KG1 (cell line): ENCODE data around the gene TMEM181.
A peak's percentile ranks its signal among the peaks of the same experiment; 100 is the strongest.
"Not testable (repeated sequence)": the region's sequence is repeated elsewhere in the genome, so short reads cannot be mapped to it uniquely, and the experiment has no call there.

Experiments
- DNase-seq: peaks from one replicate; lab custom pipeline; 2025; lab: John Stamatoyannopoulos, UW

TMEM181 gene, protein sequence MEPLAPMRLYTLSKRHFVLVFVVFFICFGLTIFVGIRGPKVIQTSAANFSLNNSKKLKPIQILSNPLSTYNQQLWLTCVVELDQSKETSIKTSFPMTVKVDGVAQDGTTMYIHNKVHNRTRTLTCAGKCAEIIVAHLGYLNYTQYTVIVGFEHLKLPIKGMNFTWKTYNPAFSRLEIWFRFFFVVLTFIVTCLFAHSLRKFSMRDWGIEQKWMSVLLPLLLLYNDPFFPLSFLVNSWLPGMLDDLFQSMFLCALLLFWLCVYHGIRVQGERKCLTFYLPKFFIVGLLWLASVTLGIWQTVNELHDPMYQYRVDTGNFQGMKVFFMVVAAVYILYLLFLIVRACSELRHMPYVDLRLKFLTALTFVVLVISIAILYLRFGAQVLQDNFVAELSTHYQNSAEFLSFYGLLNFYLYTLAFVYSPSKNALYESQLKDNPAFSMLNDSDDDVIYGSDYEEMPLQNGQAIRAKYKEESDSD

DNA sequence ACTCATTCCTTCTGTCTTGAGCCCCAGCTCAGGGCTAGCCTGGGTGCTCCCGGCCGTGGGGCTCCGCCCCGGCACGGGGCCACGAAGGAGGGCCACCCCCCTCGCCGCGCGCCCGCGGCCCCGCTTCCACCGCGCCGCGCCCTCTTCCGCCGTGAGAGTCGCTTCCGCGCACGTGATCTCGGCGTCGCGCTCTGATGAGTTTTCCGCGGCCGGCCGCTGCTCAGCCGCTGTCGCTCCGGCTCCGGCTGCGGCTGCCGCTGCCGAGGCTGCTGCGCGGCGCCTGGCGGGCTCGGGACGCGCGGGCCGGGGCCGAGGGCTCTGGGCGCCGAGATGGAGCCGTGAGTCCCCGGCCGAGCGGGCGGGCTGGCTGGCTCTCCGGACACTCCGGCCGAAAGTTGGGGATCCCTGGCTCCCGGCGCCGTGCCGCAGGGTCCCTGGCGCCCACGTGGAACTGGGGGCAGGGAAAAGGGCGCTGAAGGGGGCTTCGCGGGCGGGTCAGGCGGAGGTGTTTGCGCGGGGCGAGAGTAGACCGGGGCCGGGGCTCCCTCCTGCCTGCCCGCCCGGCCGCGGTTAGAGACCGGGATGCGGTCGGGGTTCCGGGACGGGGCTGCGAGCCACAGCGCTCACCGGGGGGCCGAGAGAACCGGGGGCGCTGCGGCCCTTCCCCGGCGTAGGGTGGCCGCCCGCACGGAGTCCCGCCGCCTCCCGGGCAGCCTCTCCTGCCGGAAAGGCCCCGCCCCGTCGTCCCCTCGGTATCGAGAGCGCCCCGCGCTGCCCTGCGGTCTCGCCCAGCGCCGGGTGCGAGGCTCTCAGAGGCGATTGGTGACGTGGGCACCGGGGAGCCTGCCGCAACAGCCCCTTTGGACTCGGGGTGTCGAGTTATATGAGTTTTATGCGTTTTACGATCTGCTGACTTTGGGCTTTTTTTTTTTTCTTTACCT lies at the start of gene TMEM181:
TSS of gene TMEM181 (plus strand) at position 197 of the 941 bp plus-strand sequence. CDS start at position 331, 134 bp downstream.
- DNase-seq, result peak; percentile 43

DNA sequence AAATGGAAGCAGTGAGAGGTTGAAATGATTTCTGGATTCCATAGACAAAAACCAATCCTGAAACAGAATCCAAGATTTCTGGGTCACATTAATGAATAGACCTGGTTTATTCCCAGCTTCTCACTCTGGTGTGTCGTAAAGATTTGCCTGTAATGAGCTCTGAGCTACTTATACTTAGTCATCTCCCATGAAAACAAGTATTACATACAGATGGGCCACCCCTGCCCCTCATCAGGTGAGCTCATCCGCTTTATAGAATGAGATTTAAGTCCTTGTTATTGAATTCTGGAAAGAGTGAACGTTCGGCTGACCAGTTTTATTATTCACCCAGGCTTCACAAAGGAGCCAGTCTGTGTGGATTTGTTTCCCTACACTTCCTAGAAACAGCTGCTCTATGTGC lies 47.1 kb upstream of the TMEM181 start:
- DNase-seq, result no peak

DNA sequence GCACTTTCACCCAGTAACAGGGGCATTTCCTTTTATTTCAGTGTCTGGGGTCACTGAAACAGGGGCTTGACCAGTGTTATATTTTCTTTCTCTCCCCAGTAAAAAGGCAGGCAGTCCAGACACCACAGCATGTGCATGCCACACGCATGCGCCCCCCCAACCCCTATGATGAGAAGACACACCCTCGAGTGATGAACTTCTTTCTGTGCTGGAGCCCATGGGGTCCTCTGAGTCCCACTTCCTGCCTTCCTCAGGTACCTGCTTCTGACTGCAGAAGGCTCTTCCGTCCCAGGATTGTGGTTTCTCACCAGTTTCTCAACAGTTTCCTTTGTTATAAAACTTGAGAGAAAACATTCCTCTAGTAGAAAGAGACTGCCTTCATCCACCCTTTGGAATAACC lies 45.7 kb upstream of the TMEM181 start:
- DNase-seq, result no peak

DNA sequence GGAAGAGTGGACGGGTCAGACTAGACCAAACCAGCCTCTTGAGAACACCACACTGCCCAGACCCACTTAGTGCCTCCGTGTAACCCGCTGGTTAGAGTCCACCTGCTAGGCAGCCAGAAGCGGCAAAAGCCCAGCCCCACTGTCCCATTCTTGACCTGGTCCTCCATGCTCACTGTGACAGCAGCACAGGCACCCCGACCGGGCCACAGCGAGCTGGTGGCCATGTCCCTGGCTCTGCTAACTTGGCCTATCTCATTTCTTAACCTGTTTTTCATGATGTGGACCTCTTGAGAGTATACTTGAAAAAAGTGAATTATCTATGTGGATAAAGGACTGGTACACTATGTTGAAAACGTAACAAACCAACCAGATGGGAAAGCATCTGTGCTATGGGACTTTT lies 44.9 kb upstream of the TMEM181 start:
- no peak for DNase-seq

DNA sequence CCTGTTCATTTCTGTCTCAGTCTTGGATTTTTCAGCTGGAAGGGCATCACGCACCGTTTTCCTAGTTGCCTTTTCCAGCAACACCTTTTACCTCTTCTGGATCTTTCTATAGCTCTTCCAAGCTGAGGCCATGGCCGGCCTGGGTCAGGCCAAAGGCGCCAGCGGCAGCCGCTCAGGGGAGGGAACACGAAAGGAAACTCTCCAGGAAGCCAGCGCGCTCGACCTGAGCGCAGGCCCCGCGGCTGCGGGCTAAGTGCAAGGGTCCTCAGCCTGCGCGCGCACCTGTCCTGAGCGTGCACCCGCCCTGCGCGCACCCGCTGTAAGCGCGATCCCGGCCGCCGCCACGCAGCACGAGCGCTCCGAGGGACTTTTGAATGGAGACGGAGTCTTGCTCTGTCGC lies 43.8 kb upstream of the TMEM181 start:
- no peak for DNase-seq

DNA sequence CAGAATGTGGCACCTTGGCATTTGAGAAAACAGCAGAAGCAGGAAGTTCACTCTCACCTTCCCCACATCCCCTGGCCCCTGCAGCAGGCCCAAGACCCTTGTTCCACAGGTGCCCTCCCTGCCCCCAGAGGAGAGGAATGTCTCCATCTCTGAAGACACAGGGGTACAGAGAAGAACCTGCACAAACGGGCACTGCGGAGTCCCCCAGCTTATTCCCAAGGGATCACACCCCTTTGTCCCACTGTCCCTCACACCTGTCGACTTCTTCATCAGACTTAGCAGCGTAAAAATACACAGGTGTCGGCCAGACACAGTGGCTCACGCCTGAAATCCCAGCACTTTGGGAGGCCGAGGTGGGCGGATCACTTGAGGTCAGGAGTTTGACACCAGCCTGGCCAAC lies 42.9 kb upstream of the TMEM181 start:
- no peak for DNase-seq

DNA sequence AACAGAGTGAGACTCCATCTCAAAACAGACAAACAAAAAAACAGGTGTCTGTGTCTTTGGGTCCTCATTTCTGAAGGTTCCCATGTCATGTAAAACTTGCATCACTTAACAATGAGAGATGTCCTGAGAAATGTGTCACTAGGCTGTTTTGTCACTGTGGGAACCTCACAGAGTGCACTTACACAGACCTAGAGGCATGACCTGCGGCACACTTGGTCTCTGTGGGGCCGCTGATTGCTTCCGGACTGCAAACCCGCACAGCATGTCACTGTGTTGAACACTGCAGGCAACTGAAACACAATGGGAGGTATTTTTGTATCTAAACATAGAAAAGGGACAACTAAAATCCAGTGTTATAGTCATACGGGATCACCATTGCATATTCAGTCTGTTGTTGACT lies 42.3 kb upstream of the TMEM181 start:
- no peak for DNase-seq

DNA sequence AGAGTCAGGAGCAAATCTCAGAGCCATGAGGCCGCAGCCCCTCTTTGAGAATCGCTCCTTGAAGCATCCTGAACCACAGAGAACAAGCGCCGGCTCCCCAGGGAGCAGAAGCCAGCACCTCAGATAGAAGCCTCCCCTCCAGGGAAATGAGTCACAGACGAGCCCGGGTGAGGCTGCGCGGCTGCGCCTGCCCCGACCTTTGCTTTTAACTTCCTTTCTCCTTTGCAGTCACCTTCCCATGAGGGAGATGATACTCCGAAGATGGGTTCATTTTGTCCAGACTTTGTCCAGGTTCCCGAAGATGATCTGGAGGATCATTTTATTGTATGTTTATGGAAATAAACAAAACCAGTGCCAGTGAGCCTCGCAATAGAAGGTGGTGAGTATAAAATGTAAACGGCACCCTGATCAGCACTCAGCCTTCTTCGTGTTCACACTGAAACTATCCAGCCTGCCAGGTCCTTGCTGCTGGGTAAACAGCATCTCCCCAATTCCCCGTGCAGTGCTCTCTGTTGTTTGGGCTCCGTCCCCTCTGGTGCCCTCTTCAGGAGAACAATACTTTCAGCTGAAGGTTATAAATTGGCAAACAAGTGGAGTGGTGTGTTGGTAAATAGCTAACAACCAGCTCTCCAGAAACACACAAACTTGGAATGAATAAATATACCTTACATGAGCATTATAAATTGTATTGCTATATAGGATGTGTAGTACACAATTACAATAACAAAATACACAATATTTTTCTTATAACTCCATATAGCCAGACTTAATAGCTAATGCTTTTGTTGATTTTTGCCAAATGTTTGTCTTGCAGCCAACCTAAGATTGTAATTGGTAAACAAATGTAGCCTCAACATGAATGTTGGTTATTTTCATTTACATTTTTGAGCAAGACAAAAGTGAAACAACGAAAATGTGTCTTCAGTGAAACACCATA lies 41.4 kb upstream of the TMEM181 start:
- no peak for DNase-seq

DNA sequence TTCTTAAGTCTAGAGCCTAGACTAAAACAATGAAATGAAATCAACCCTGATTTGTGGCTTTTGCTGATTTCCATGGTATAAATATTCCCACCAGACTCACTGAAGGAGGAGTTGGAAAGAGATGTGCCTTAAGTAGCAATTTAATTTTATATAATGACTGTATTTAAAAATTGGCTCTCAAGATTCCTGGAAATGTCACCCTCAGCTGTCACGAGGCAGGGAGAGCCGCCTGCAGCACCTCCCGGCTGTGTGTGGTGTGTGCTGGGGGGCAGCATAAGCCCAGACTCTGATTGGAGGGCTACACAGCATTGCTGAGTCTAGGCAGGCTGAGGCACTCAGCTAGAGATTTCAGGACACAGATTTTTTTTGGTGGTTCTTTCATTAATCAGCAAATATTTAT lies 40.6 kb upstream of the TMEM181 start:
- no peak for DNase-seq

DNA sequence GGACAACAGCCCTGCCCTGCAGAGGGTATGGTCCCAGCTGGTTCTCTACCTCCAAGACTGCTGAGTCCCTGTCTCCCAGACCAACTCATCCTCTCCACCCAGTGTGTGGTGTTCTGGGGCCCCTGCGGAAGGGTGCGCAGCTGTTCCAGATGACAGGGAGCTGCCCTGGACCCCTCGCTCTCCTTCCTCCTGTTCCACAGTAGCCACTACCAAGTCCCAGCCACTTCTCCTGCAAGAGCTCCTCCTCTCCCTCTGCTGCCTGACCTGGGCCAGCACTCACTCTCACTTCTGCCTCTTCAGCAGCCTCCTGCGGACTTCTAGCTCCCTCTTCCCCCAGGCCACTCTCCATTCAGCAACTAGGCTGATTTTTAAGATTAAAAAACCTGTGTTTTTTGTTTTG lies 40.1 kb upstream of the TMEM181 start:
- DNase-seq, result no peak

DNA sequence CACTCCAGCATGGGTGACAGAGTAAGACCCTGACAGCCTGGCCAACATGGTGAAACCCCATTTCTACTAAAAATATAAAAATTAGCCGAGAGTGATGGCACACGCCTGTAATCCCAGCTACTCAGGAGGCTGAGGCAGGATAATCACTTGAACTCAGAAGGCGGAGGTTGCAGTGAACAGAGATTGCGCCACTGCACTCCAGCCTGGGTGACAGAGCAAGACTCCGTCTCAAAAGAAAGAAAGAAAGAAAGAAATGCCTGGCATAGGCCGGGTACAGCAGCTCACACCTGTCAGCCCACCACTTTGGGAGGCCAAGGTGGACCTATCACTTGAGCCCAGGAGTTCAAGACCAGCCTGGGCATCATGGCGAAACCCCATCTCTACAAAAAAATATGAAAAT lies 38.9 kb upstream of the TMEM181 start:
- DNase-seq, result not testable (repeated sequence)

DNA sequence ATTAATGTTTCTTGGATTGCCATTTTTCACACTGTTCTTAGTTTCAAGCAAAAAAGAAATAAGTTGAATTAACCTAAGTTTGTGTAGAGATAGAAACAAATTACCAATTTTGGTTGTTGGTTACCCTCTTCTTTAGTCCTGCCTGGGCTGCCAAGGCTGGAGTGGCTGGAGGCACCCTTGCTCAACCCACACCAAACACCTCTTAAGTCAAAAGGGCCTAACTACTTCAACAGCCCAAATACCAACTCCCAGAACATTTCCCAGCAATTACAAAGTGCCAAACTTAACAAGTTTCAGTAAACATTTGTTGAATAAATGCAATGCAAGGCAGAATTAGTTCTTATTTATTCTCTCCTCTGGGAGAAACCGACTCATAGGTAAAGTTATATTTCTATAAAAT lies 38.1 kb upstream of the TMEM181 start:
- DNase-seq, result no peak

DNA sequence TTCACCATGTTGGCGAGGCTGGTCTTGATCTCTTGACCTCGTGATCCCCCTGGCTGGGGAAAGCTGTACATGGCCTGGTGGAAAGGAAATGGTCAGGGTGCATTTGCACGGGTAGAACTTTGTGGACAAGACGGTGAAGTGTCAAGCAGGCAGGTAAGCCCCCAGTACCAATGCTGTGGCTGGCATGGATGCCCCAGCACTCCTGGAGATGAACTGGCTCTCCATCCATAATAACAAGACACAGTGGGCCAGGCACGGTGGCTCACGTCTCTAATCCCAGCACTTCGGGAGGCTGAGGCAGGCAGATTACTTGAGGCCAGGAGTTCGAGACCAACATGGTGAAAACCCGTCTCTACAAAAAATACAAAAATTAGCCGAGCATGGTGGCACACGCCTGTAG lies 37.3 kb upstream of the TMEM181 start:
- DNase-seq, result no peak

DNA sequence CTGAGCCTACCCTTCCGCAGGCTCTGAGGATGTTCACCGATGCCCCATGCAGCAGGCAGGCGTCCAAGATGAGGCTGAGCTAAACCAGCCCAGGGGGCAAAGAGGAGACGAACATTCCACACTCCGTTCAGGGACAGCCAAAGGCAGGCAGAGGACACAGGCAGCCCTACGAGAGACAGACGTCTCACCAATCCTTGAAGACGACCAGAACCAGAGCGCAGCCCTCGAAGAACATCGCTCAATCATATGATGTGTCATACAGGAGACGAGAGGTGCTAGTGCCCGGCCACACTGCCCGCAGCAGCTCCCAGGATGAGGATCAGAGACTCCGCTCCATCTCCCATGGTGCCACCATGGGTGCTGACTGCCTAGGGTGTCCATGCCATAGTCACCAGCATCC lies 35.6 kb upstream of the TMEM181 start:
- DNase-seq, result no peak

DNA sequence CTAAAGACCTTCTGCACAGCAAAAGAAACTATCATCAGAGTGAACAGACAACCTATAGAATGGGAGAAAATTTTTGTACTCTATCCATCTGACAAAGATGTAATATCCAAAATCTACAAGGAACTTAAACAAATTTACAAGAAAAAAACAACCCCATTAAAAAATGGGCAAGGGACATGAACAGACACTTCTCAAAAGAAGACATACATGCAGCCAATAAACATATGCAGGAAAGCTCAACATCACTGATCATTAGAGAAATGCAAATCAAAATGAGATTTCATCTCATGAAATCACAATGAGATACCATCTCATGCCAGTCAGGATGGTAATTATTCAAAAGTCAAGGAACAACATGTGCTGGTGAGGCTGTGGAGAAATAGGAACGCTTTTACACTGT lies 32.0 kb upstream of the TMEM181 start:
- DNase-seq, result not testable (repeated sequence)

DNA sequence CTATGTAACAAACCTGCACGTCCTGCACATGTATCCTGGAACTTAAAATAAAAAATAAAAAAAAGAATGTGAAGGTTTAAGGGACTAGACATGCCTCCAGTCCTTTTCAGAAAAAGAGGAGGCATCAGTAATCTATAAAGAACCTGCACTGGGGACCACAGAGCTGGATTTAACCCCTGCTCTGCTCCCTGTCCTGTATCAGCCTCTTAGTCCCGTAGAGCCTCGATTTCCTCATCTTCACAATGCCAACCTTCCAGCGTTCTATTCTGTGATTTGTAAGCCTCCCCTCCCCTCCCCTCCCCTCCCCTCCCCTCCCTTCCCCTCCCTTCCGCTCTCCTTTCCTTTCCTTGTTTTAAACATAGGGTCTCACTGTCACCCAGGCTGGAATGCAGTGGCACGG lies 31.1 kb upstream of the TMEM181 start:
- no peak for DNase-seq

DNA sequence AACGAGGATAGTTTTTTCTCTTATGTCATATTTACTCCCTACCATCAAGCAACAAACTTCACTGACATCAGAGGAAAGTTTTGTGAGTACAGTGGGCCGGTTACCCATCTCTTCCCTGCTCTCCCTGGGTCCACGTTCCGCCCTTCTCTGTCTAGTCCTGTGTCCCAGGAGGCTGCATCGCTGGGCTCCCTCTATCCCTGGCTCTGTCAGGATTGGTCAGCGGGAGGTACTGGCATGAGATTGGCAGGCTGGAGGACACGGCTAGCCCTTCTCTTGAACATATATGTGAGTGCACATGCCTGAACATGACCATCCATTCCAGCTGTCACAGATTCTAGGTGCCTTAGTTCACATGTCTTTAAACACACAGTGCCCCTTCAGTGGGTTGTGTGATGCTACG lies 30.3 kb upstream of the TMEM181 start:
- no peak for DNase-seq

DNA sequence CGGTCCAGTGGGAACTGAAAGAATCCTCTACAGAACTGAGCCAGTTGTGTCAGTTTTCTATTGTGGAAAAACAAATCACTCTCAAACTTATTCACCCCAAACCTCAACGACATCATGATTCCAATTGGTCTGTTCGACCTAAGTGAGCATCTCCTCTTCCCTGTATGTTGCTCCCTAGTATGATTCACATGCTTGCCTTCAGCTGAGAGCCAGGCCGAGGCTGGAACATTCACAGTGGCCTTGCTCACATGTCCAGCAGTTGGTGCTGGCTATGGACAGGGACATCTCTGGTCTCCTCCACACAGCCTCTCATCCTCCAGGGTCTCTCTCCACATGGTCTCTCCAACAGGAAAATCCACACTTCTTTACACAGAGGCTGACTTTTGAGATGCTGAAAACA lies 28.3 kb upstream of the TMEM181 start:
- DNase-seq, result no peak

DNA sequence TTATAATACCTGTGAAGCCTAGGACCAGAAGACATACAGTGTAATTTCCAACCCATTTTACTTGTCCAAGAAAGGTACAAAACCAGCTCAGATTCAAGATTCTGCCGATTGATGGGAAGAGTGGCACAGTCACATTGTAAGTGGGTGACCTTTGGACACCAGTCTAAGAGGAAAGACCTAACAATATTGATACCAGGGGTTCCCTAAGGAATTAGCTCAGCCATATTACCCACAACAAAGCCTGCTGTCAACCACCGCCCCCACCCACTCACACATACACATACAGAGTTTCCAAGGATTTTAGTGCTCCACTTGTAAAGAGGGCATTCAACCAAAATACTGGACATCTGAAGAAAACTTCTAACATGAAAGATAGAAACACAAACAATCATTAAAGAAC lies 27.9 kb upstream of the TMEM181 start:
- DNase-seq, result no peak

DNA sequence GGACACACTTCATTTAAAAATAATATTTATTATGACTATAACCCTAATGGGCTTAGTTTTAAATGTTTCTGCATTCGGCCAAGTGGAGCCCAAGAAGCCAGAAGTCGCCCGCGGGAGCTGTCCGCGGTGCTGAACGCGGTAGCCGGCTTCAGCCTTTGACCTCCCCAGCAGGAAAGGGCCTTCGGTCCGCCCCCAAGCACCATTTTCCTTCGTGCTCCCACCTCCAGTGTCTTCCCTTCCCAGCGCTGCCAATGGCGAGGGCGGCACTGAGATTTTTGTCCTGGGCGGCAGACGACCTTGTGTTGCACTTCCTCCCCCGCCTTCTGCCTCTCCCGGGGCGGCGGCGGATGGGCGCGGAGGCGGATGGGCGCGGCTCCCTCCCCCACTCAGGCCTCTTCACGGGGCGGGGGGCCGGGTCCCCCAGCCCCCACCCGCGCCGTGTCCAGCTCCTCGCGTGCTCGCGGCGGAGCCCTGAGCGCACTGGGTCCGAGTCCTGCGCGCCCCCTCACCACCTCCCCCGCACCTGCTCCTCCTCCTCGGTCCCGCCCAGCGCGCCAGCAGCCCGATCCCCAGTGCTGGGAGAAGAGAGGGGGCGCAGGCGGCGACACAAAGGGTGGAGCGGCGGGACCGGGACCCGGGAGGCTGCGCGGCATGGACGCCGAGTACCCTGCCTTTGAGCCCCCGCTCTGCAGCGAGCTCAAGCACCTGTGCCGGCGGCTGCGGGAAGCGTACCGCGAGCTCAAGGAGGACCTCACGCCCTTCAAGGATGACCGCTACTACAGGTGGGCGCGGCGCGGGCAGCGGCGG lies 23.6 kb upstream of the TMEM181 start:
- peak; percentile 19 for DNase-seq
